HG03520 (cell line): ENCODE data around the gene CSF1.
"Not testable (repeated sequence)": the region's sequence is repeated elsewhere in the genome, so short reads cannot be mapped to it uniquely, and the experiment has no call there.

ENCODE experiments used
- ATAC-seq: cut with Tn5 transposase; IDR thresholded peaks from one replicate; pipeline ENCODE4 v1.9.1; 2021; ENCODE audit warnings: mild to moderate bottlenecking, moderate library complexity; ENCODE audit not compliant: unreplicated experiment

Gene CSF1

GRCh38 chr1:109917768-109918606 is 7.3 kb downstream of the CSF1 start:
- ATAC-seq, result no peak

GRCh38 chr1:109918671-109919070 is 8.0 kb downstream of the CSF1 start:
- ATAC-seq, result no peak

- ATAC-seq, result no peak
These were observed 8.7 kb downstream of the CSF1 start for GRCh38 chr1:109919303-109919702.

GRCh38 chr1:109920391-109920790 is 9.7 kb downstream of the CSF1 start:
- not testable (repeated sequence) for ATAC-seq

- no peak for ATAC-seq
These were observed 11.7 kb downstream of the CSF1 start for GRCh38 chr1:109922326-109922725.

- ATAC-seq, result no peak
These were observed 12.7 kb downstream of the CSF1 start for GRCh38 chr1:109923131-109923945.

- no peak for ATAC-seq
These were observed 13.3 kb downstream of the CSF1 start for GRCh38 chr1:109923946-109924275.

- no peak for ATAC-seq
These were observed 13.7 kb downstream of the CSF1 start for GRCh38 chr1:109924316-109924715.

GRCh38 chr1:109925159-109925990 is 14.7 kb downstream of the CSF1 start:
- no peak for ATAC-seq

- no peak for ATAC-seq
These were observed 16.1 kb downstream of the CSF1 start for GRCh38 chr1:109926662-109927300.

GRCh38 chr1:109927356-109927755 is 16.7 kb downstream of the CSF1 start:
- no peak for ATAC-seq

GRCh38 chr1:109927911-109928321 is 17.3 kb downstream of the CSF1 start:
- ATAC-seq, result no peak

- no peak for ATAC-seq
These were observed 18.0 kb downstream of the CSF1 start for GRCh38 chr1:109928591-109929111.

GRCh38 chr1:109929170-109929569 is 18.5 kb downstream of the CSF1 start:
- no peak for ATAC-seq

- ATAC-seq, result no peak
These were observed 19.1 kb downstream of the CSF1 start for GRCh38 chr1:109929588-109930251.

GRCh38 chr1:109930252-109930993 is 19.8 kb downstream of the CSF1 start:
- ATAC-seq, result no peak

- ATAC-seq, result no peak
These were observed 20.6 kb downstream of the CSF1 start for GRCh38 chr1:109931189-109931731.

GRCh38 chr1:109931911-109932636 is 21.4 kb downstream of the CSF1 start:
- ATAC-seq, result no peak
